Measurements from ENCODE around the gene ZC3H13.

The ZC3H13 gene

DNA sequence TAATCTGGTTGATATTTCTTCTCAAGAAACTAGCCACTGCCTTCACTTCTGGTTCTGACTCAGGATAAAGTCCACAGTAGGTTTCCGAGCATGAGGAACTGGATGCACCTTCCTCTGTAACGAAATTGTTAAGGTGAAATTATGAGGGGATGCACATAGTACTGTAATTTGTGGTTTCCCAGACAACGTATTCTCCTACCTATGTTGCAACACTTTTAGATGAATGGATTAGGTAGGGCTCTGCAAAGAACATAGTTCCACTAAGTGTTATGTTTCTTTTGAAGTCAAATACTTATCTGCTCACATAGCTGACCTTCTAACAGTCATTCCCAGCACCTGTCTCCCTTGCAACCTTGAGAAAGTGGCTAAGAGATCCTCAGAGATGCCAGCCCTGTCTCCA is 5.7 kb upstream of the ZC3H13 start:
- DNase-seq, result no peak

DNA sequence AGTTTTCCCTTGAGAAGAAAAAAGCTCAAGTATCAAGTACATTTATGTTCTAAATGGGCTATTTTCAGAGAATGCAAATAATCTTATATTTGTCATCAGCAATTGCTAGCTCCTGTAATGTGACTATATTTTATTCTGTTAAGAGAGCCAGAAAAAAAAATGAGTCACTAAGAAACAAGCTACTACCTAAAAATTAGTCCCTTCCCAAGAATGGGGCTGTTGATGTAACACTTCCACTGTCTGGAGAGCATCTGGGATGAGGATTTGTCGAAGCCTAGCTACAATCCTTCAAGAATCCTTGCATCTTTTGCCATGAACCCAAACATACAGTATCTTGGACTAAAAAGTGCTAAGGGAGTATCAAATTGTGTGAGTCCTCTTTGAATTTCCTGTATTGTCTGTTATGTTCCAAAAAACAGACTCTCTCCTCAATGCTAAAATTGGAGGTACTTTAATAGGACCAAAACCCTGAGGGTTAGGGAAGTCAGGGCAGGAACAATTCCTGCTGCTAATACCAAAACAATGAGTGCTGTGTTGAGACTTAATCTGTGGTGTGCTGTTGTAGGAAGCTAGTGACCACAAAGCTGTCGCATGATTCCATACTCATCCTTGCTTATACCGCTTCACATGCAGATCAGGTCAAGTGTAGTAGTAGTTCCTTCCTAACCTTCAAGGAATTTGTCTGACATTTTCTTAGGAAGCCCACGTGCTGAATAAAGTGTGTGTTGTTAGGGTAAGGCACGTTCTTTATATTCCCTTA is 4.9 kb upstream of the ZC3H13 start:
- no peak for DNase-seq

DNA sequence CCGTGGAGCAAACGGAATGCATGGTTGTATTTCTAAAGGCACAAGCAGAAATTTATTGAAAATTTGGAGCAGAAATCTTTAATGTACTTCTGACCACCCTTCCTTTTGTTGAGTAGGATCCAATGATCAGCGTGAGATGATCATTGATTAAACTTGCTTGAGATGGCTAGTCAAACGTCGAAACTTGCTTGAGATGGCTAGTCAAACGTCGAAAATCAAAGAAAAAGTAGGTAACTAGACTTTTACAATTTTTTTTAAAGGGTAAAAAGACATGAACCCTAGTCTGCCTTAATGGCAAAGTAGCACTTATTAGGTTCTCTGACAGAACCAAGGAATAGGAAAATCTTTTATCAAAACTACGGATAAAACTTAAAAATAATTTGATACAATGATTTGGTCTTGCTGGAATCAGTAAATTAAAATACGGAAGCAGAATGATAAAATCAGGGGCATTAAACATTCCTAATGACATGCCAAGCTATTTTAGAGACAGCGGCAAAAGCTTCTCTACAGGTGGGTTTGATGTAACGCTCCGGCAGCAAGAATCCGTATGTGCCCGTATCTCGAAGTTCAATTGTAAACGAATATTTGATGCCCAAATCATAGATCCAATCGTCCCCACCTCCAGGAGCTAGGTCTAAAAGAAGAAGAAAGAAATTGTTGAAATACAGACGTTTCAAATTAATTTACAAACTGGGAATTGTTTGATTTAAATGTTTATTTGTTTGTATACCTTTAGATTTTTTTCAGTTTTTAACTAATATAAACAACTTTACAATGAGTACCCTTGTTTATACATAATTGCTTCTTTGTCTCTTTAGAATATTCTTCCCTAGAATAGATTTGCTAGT is 841 bp upstream of the ZC3H13 start:
- DNase-seq, result no peak

DNA sequence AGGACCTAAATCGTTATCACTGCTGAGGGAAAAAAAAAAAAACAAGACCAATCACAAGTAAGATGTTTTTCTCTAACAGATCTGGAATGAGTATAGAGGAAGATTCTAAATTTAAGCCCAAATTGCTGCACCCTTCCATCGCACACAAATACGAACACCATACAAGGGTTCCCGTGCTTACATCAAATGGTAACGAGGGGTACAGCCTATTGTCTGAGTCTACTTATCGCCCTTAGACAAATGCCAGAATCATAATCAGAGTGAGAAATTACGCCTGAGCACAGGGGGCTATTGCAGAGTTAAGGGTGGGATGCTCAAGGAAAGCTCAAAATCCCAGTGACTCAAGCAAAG is 603 bp downstream of the ZC3H13 start:
- DNase-seq, result no peak

DNA sequence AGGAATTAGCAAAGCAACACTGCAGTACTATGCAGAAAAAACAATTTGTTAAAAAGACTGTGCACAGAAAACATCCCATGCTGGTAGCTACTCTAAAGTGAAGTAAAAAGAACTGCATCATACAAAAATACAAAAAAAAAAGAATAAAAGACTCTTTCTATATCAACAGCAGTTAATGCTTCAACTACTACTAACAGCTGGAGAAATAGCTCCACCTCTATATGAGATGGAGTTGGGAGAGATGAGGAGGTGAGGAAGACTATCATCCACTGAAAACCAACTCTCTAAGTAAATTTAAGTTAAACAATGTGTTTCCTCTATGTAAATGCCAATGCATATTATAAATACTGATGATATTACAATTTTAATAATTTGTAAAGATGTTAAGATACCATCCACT is 1.8 kb downstream of the ZC3H13 start:
- DNase-seq, result no peak

DNA sequence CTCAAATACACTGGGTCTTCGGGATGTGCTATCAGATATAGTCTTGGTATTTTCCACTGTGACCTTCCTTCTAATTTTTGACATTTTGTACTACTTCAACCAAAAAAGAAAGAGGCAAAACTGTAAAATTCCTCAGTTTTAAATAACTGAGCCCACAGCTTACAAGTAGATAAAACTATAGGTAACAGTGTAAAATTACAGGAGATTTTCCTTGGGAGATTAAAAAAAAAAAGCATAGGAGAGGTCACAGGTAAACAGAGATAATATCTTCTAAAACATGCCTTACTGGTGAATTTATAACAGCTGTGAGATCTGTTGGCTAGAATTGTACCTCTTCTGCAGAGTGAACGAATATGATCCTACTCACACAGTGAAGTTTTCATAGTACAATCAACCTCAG is 7.1 kb downstream of the ZC3H13 start:
- DNase-seq, result no peak

DNA sequence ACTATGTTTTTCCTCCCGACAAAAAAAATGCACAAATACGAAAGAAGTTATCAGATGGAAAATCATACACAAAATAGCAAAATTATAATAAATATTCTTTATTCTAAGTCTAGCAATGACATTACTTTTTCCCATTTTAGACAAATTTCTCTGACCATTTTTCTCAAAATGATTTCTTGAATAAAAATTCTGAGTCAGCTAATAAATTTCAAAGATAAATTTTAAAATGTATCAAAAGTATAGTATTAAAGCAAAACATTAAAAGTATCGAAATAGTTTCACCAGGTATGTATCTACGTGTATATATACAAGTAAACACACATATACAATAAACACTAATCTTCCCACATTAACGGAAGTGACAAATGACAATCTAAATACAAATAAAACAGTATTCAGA is 8.9 kb downstream of the ZC3H13 start:
- DNase-seq, result no peak

DNA sequence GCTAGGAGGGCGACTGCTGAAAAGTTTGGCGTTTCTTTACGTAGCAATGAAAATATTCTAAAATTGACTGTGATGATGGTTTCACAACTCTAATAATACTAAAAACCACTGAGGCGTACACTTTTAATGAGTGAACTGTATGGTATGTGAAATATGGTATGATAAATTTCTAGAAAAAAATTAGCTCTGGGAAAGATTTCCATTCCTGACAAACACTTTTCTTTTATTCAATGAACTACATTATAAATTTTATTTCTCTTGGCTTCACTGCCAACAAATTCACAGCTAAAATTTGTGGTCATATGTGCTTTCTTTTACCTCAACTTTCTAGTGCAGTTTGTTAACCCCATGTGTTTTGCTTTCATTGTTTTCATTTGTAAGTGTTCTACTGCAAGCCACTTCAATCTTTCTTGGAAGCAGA is 11.1 kb downstream of the ZC3H13 start:
- no peak for DNase-seq

DNA sequence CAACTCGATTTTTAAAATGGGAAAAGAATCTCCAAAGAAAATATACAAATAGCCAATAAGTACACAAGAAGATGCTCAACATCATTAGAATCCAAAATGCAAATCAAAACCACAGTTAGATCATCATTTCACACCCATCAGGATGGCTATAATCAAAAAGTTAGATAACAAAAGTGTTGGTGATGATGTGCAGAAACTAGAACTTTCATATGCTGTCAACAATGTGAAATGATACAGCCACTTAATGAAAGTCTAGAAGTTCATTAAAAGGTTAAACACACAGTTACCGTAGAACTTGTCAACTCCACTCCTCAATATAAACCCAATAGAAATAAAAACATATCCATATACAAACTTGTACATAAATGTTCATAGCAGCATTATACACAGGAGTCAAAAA is 11.8 kb downstream of the ZC3H13 start:
- no peak for DNase-seq

DNA sequence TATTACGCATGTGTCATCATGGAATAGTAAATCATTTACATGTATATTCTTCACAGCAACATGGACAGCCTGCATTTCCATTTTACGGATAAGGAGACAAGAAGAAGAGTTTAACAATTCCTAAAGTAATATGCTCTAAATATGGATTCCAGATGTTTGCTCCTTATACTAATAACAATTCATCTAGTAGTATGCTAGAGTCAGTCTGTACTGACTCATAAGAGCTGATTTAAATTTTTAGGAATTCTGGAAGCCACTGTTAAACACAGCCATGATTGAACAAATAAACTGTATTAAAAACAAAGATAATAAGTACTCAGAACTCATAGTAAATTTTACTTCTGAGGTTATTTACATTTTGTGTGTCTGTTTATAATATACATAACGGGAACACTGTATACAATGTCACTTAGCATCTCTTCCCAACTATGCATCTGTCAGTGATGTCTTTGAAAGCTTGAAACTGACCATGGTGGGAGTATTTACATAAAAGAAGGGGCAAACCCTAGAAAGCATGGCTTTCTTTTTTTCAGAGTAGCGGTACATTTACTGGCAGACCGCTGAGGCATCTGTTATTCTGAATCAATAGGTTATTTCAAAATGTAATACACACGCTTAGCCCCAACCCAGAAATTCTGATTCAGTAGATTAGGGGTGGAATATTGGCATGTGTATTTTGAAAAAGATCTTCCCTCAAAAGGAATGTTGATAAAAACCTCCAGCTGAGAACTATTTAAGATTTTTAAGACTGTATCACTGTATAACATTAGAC is 12.9 kb downstream of the ZC3H13 start:
- DNase-seq, result no peak

DNA sequence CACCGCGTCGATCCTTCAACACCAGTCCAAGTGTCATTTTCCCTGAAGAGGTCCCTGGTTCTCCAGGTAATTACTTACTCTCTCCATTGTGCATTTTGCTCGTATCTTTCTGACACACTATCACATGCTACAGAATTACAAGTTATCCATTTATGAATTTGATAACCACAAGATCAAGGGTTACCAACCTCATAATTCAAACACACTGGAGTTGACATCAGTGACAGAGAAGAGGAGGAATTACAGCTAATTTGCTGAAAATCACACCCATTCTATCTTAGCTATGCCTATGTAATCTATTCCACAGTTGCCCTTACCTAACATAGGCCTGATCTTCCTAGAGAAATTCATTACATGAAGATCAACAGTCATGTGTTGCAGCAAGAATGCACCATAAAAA is 14.2 kb downstream of the ZC3H13 start:
- DNase-seq, result no peak

DNA sequence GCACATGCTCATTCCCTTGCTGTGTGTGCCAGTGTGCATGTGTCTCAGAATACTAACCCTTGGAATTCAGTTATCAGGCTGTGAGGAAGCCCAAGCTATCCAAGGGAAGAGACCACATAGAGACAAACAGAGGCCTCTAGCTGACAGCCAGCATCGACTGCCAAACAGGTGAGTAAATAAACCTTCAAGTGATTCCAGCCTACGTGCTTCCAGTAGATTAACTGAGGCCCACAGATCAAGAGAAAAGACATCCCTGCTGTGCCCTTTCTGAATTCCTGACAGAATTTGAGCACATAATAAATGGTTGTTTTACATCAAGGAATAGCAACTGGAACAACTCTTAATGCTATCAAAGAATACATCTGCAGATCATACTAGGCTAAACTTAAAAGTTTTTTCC is 17.5 kb downstream of the ZC3H13 start:
- no peak for DNase-seq

DNA sequence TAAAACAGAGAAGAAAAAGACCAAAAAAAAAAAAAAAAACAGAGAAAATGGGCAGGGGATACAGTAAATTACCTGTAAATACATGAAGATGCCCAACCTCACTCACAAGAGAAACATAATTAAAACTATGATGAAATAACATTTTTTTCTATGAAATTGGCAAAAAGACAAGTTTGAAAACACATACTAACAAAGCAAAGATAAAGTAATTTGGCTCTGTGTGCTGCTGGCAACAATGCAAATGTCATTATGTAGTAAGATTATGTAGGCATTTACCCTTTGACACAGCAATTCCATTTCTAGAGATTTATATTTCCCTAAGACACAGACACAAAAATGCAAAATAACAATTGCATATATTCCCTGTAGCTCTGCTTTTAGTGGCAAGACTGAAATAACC is 20.2 kb downstream of the ZC3H13 start:
- no peak for DNase-seq

DNA sequence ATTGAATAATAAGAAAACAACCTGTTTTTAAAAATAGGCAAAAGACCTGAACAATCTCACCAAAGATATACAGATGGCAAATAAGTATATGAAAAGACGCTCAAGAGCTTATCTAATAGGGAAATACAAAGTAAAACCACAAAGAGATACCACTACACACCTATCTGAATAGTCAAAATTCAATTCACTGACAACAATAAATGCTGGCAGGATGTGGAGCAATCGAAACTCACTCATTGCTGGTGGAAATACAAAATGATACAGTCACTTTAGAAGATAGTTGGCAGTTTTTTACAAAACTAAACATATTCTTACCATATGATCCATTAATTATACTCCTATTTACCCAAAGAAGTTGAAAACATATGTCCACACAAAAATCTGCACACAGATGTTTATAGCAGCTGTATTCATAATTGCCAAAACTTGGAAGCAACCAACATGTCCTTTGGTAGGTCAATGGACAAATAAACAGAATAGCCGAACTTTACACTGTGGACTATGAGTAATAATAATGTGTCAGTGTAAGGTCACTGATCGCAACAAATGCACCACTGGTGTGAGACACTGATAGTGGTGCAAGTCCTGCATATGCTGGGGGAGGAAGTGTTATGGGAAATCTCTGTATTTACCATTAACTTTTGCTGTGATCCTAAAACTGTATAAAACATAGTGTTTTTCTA is 20.8 kb downstream of the ZC3H13 start:
- DNase-seq, result no peak

DNA sequence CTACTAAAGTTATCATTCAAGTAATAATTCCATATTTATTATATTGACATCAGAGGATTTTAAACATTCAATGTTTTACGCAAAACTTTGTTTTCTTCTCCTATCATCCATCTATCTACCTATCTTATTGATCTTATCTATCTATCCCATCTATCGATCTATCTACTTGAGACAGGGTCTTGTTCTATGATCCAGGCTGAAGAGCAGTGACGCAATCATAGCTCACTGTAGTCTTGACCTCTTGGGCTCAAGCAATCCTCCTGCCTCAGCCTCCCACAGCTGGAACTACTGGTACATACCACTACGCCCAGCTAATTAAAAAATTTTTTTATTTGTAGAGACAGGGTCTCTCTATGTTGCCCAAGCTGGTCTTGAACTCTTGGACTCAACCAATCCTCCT is 27.4 kb downstream of the ZC3H13 start:
- DNase-seq, result no peak

DNA sequence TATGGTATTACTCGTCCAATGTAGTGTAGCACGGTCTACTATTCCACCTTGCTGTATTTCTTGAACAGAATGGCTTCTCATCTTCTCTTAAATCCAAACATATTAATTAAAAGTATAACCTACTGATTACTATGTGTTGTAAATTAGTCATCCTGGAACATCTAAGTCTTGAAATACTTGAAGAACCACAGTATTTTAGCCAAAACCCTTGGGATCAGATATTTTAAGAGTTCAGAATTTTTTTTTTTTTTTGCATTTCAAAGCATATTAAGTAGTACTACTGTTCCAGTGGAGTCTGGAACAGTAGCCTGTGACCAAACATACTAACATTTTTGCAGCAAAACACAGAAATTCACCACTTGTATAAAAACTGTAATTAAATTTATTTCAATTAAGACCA is 30.1 kb downstream of the ZC3H13 start:
- DNase-seq, result no peak

DNA sequence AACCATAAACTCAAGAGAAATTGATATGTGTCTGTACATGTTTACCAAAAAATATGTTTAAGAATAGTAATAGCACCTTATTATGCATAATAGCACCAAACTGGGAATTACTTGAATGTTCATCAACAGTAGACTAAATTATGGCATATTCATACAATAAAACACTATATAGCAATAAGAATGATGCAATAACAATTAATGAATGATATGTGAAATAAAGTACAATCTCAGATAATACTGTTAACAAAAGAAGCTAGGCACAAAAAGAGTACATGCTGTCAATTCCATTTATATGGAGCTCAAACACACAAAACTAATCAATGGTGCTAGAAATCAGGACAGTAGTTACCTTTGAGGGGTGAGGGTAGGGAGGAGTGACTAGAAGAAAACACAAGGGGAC is 36.3 kb downstream of the ZC3H13 start:
- DNase-seq, result no peak

DNA sequence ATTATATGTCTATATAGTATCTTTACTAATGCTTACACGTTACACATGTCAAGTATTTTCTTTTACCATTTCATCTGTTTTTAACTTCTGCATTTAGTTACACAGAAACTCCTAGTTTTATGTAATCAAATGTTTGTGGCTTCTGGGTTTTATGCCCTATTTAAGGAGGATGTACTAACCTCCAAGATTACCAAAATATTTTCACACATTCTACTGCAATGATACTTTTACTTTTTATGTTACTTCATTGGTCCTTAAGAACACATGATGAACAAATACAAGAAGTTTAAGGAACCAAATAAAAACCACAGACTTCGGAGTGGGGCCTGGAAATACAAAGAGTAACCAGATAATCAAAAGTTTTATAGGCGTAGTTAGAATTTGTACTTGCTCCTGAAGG is 37.2 kb downstream of the ZC3H13 start:
- DNase-seq, result no peak

DNA sequence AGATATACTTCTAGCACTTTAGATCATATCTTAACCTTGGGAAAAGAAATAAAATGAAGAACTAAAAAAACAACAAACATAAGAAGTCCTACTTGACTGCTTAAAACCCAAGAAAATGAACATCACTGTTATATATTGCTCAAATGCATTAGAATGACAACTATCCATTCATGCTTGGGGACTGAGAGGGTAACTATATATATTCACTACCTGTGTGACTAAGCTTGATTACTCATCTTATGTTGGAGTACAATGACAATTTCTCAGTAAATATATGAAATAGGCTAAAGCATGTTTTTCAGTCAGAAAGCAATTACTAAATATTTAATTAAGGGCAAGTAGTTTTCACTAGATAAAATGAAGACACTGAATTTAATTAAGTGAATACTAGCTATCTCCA is 40.1 kb downstream of the ZC3H13 start:
- no peak for DNase-seq

DNA sequence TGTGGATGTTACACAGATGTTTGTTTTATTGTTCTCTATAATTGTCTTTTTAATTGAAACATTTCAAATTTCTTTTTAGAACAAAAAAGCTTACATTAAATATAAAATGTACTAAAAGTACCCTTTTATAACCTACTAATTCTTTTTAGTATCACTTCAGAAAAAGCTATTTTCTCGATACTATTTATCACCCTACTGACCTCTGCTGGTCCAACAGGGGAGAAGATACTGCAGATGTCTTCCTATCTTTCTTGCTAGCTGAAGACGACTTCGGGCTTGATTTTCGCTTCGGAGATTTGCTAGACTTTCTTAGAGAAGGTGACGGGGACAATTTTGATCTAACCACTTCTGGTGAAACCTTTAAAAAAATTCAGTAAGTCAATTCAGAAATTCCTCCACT is 42.4 kb downstream of the ZC3H13 start:
- DNase-seq, result no peak

DNA sequence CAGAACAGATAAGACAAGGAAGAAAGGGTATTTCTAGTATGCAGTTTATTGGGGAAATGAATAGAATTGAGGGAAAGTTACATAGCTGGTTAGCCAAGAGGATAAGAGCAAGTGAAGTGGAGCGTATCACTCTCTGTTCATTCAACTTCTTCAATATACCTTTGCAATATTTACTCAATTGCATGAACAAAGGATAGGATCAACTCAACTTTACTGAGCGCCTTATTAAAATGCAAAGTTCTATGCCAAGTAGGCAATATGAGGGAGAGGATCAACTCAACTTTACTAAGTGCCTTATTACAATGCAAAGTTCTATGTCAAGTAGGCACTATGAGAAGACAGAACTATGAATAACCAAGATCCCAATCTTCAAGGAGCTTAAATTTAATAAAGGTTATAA is 43.9 kb downstream of the ZC3H13 start:
- no peak for DNase-seq

DNA sequence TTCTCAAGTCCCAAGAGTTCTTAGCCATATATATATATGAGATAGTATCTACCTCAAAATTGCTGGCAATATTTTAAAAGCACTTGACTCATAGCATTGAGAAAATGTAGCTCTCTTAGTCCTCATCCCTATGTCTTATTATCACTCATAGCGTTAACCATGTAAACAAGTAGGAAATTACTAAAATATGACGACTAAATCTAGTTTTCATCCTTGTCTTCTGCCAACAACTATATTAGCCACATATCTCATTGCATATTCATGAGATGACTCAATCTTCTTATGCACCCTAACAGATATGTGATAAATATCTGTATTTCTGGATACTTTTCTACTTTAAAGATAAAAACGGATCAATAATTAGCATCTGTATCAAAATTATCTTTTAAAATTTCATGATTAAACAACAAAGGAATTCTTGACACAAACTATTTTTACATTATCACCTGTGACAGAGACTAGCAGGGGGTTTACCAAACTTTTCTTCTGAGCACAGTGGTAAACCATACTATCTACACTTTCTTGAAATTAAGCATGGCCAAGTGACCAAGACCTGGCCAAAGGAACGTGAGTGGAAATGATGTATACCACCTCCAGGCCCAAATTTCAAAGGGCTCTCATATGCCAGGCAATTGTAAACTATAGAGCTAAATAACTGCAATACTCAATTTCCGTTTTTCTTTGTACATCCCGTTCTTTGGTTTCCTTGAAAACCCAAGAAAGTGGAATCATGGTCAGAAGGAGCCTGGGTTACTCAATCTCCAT is 45.7 kb downstream of the ZC3H13 start:
- no peak for DNase-seq

Measured in GOT3 (cell line).